Measurements from ENCODE around the gene CYTL1. TPM values are rescaled to one million over a fixed set of nuclear protein-coding genes. Genes with fewer than 3 reads are reported as not detected.

CYTL1 gene
- polyA plus RNA-seq, 1 donor (not counting 4 experiments of a cell fraction or from before 2014, with no cell fraction given), result 0.30 TPM

DNA sequence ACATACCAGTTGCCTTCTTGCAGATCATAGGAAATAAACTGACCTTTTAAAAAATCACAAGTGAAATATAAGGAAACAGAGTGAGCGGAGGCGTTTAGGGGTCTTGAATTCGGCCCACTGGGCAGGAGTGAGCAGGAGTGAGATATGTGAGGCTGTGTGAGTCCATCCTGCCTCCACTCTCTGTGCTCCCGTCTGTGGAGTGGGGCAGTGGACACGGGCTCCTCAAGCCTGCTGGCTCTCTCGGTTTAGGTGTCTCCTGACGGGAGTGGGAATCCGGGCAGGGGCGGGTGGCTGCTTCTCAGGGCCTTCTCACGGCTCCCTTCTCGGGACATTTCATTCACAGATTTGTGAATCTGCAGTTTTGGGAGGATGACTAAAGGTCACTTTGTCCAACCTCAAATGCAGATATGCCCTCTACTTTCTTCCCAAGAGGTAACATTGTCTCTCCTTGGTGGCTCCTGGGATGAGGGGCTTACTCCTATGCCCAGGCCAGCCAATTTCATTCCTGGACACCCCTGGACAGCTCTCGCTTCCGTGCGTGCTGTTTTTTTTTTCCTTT, 27.6 kb downstream of the CYTL1 start:
- no peak overlapping the region for H3K9ac ChIP-seq (ENCODE audit: control insufficient read depth, extremely low read depth, insufficient read depth, low read length)
- no peaks in the 10 kb centered on the region for H3K36me3 ChIP-seq (ENCODE audit: control insufficient read depth in 2 of 2, extremely low read depth in 1 of 2, insufficient read depth in 2 of 2, low read length in 2 of 2)
- no peak for TF ChIP-seq EZH2 (IDR thresholded peaks at IDR 0.05; ENCODE audit: low read length)
- TF ChIP-seq, protein P1, sequence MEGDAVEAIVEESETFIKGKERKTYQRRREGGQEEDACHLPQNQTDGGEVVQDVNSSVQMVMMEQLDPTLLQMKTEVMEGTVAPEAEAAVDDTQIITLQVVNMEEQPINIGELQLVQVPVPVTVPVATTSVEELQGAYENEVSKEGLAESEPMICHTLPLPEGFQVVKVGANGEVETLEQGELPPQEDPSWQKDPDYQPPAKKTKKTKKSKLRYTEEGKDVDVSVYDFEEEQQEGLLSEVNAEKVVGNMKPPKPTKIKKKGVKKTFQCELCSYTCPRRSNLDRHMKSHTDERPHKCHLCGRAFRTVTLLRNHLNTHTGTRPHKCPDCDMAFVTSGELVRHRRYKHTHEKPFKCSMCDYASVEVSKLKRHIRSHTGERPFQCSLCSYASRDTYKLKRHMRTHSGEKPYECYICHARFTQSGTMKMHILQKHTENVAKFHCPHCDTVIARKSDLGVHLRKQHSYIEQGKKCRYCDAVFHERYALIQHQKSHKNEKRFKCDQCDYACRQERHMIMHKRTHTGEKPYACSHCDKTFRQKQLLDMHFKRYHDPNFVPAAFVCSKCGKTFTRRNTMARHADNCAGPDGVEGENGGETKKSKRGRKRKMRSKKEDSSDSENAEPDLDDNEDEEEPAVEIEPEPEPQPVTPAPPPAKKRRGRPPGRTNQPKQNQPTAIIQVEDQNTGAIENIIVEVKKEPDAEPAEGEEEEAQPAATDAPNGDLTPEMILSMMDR (optimal IDR thresholded peaks at IDR 0.05 in 1 of 3, IDR thresholded peaks at IDR 0.05 in 1 of 3, conservative IDR thresholded peaks at IDR 0.05 in 1 of 3; ENCODE audit: extremely low read depth in 1 of 3, insufficient read depth in 2 of 3, low read length in 3 of 3), result no peak
- no peaks in the 10 kb centered on the region for H4K20me1 ChIP-seq (ENCODE audit: control insufficient read depth, extremely low read depth, insufficient read depth, low read length)
- no peak for DNase-seq (ENCODE audit: low read depth, low spot score)
- peaks cover 2% of the 10 kb centered on the region for H3K4me1 ChIP-seq (ENCODE audit: control insufficient read depth, extremely low read depth, insufficient read depth, low read length)
- dilution Hi-C loops (cut with MboI; ENCODE audit: extremely low pct_ligation_motif_present, low sequenced_read_pairs), result no loop called here
- no peak overlapping the region for H3K4me3 ChIP-seq (ENCODE audit: control insufficient read depth in 2 of 3, extremely low read depth in 1 of 3, insufficient read depth in 2 of 3, low read depth in 1 of 3, low read length in 3 of 3)
- H3K9me3 ChIP-seq (ENCODE audit: control insufficient read depth, low read depth, low read length), result no peaks in the 10 kb centered on the region
- peaks cover 7% of the 10 kb centered on the region for H3K27me3 ChIP-seq (ENCODE audit: control insufficient read depth, extremely low read depth, insufficient read depth, low read length)
- H3K9me1 ChIP-seq (ENCODE audit: control insufficient read depth, extremely low read depth, insufficient read depth, low read length), result no peaks in the 10 kb centered on the region
- H3K4me2 ChIP-seq (ENCODE audit: control insufficient read depth, extremely low read depth, insufficient read depth, low read depth, low read length), result no peak overlapping the region
- H3K79me2 ChIP-seq (ENCODE audit: control insufficient read depth, insufficient read depth, low read length), result no peaks in the 10 kb centered on the region
- FAIRE-seq, result no peak
- no peak overlapping the region for H2AFZ ChIP-seq (ENCODE audit: control insufficient read depth, low read length)
- no peak overlapping the region for H3K27ac ChIP-seq (ENCODE audit: control insufficient read depth, insufficient read depth, low read length)

- H3K27me3 ChIP-seq (ENCODE audit: control insufficient read depth, extremely low read depth, insufficient read depth, low read length), result peaks cover 7% of the 10 kb centered on the region
- peaks cover 2% of the 10 kb centered on the region for H3K4me1 ChIP-seq (ENCODE audit: control insufficient read depth, extremely low read depth, insufficient read depth, low read length)
- H3K4me2 ChIP-seq (ENCODE audit: control insufficient read depth, extremely low read depth, insufficient read depth, low read depth, low read length), result no peak overlapping the region
- H3K9ac ChIP-seq (ENCODE audit: control insufficient read depth, extremely low read depth, insufficient read depth, low read length), result no peak overlapping the region
- no peaks in the 10 kb centered on the region for H3K79me2 ChIP-seq (ENCODE audit: control insufficient read depth, insufficient read depth, low read length)
- no peak overlapping the region for H3K27ac ChIP-seq (ENCODE audit: control insufficient read depth, insufficient read depth, low read length)
- H3K4me3 ChIP-seq (ENCODE audit: control insufficient read depth in 2 of 3, extremely low read depth in 1 of 3, insufficient read depth in 2 of 3, low read depth in 1 of 3, low read length in 3 of 3), result no peak overlapping the region
- FAIRE-seq, result no peak
- no peak for DNase-seq (ENCODE audit: low read depth, low spot score)
- no peak for TF ChIP-seq EZH2 (IDR thresholded peaks at IDR 0.05; ENCODE audit: low read length)
- TF ChIP-seq, protein P1 (optimal IDR thresholded peaks at IDR 0.05 in 1 of 3, IDR thresholded peaks at IDR 0.05 in 1 of 3, conservative IDR thresholded peaks at IDR 0.05 in 1 of 3; ENCODE audit: extremely low read depth in 1 of 3, insufficient read depth in 2 of 3, low read length in 3 of 3), result no peak
- no peak overlapping the region for H2AFZ ChIP-seq (ENCODE audit: control insufficient read depth, low read length)
- dilution Hi-C loops (cut with MboI; ENCODE audit: extremely low pct_ligation_motif_present, low sequenced_read_pairs), result no loop called here
- H3K36me3 ChIP-seq (ENCODE audit: control insufficient read depth in 2 of 2, extremely low read depth in 1 of 2, insufficient read depth in 2 of 2, low read length in 2 of 2), result no peaks in the 10 kb centered on the region
- no peaks in the 10 kb centered on the region for H3K9me1 ChIP-seq (ENCODE audit: control insufficient read depth, extremely low read depth, insufficient read depth, low read length)
- H4K20me1 ChIP-seq (ENCODE audit: control insufficient read depth, extremely low read depth, insufficient read depth, low read length), result no peaks in the 10 kb centered on the region
- H3K9me3 ChIP-seq (ENCODE audit: control insufficient read depth, low read depth, low read length), result no peaks in the 10 kb centered on the region
Measured at GRCh38 chr4:4990857-4991540, 28.3 kb downstream of the CYTL1 start.
